ENCODE measurements around the gene ZSWIM5.

DNA sequence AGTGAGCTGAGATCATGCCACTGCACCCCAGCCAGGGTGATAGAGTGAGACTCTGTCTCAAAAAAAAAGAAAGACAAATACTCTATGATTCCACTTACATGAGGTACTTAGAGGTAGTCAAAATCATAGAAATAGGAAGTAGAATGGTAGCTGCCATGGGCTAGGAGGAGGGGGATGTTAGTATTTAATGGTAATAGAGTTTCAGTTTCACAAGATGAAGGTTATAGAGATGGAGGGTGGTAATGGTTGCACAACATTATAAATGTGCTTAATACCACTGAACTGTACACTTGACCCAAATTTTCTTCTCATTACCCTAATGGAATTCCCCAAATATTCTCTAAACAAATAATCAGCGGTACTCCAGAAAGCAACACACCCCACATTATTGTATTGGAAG is 232.8 kb downstream of the ZSWIM5 start:
- TF ChIP-seq POLR2A (IDR thresholded peaks at IDR 0.05; ENCODE audit: low read depth, low read length) (no peak), POLR2AphosphoS5 (IDR thresholded peaks at IDR 0.05; ENCODE audit: low read depth, low read length) (no peak)

All from GM12892 (cell line).